Osteoblast (primary cell): Measurements from ENCODE around the gene TCFL5. TPM values are rescaled to one million over a fixed set of nuclear protein-coding genes. Genes with fewer than 3 reads are reported as not detected.
A peak's percentile ranks its signal among the peaks of the same experiment; 100 is the strongest.

Source experiments
- DNase-seq: peaks from one replicate; pipeline ENCODE4 v3.0.0; 2011; ENCODE audit warnings: low spot score, mixed read lengths; ENCODE audit not compliant: insufficient read length; ENCODE audit errors: missing footprints
- H2AFZ ChIP-seq: 2 replicates; pipeline ENCODE4 v1.6.0; 2011; ENCODE audit warnings: mild to moderate bottlenecking, low read length
- H3K27ac ChIP-seq: 2 replicates; pipeline ENCODE4 v1.5.1; 2011; ENCODE audit warnings: mild to moderate bottlenecking, low read depth, low read length, moderate library complexity
- H3K27me3 ChIP-seq: 2 replicates; pipeline ENCODE4 v1.6.0; 2012; ENCODE audit warnings: mild to moderate bottlenecking, control low read depth, inconsistent platforms, low read length, moderate library complexity; ENCODE audit not compliant: insufficient read depth
- H3K36me3 ChIP-seq: 2 replicates; pipeline ENCODE4 v1.5.1; 2011; ENCODE audit warnings: mild to moderate bottlenecking, low read length, control low read depth, moderate library complexity; ENCODE audit not compliant: insufficient read depth
- H3K4me1 ChIP-seq: 2 replicates; pipeline ENCODE4 v1.5.1; 2011; ENCODE audit warnings: mild to moderate bottlenecking, low read length, control low read depth, moderate library complexity; ENCODE audit not compliant: insufficient read depth
- H3K4me2 ChIP-seq: 2 replicates; pipeline ENCODE4 v1.6.0; 2011; ENCODE audit warnings: mild to moderate bottlenecking, low read length; ENCODE audit not compliant: insufficient read depth
- H3K4me3 ChIP-seq: fragments of 200-600 bp; sonication (generic); 3 replicates; pipeline ENCODE4 v1.5.1; 2012; ENCODE audit warnings: mild to moderate bottlenecking, low read length, inconsistent platforms; ENCODE audit not compliant: insufficient read depth
- H3K79me2 ChIP-seq: 2 replicates; pipeline ENCODE4 v1.6.0; 2012; ENCODE audit warnings: mild to moderate bottlenecking, low read length, control low read depth, inconsistent platforms; ENCODE audit not compliant: insufficient read depth
- H3K9me3 ChIP-seq: 2 replicates; pipeline ENCODE4 v1.5.1; 2011; ENCODE audit warnings: low read depth, low read length, control low read depth
- H4K20me1 ChIP-seq: 2 replicates; pipeline ENCODE4 v1.6.0; 2012; ENCODE audit warnings: mild to moderate bottlenecking, low read length, control low read depth; ENCODE audit not compliant: insufficient read depth
- CTCF ChIP-seq: IDR thresholded peaks from 2 replicates; pipeline ENCODE4 v1.5.1; 2011; ENCODE audit warnings: mild to moderate bottlenecking, low read depth, low read length, moderate library complexity; ENCODE audit errors: extremely low read depth
- total RNA-seq: library from RNA; depleted of rRNA; stranded (reverse); fragments of >200 nt; gene quantifications from 2 replicates; pipeline ENCODE4 v1.2.3, GENCODE V29; 2012

TCFL5 gene
- total RNA-seq, 1 donor: 13.0 TPM

GRCh38 chr20:62828051-62828450, 33.6 kb downstream of the TCFL5 start:
- Histone ChIP-seq H3K4me2 (no peak overlapping the region), H4K20me1 (no peaks in the 10 kb centered on the region), H3K4me3 (no peak overlapping the region), H3K9me3 (no peaks in the 10 kb centered on the region), H2AFZ (no peak overlapping the region), H3K27ac (no peak overlapping the region), H3K36me3 (no peaks in the 10 kb centered on the region), H3K4me1 (peaks cover 7% of the 10 kb centered on the region), H3K79me2 (no peaks in the 10 kb centered on the region), H3K27me3 (peaks cover 53% of the 10 kb centered on the region)
- no peak for TF ChIP-seq CTCF
- DNase-seq: peak; percentile 72

- no peak overlapping the region for H2AFZ ChIP-seq
- H3K36me3 ChIP-seq: no peaks in the 10 kb centered on the region
- no peaks in the 10 kb centered on the region for H3K9me3 ChIP-seq
- H3K4me2 ChIP-seq: no peak overlapping the region
- H3K4me3 ChIP-seq: no peak overlapping the region
- no peaks in the 10 kb centered on the region for H4K20me1 ChIP-seq
- peaks cover 47% of the 10 kb centered on the region for H3K27me3 ChIP-seq
- TF ChIP-seq CTCF: no peak
- H3K27ac ChIP-seq: no peak overlapping the region
- peaks cover 7% of the 10 kb centered on the region for H3K4me1 ChIP-seq
- no peaks in the 10 kb centered on the region for H3K79me2 ChIP-seq
- DNase-seq: peak; percentile 82
Observed at GRCh38 chr20:62827311-62828038, 34.1 kb downstream of the TCFL5 start.

- no peak for TF ChIP-seq CTCF
- Histone ChIP-seq H3K4me2 (no peak overlapping the region), H3K9me3 (no peaks in the 10 kb centered on the region), H3K79me2 (no peaks in the 10 kb centered on the region), H4K20me1 (no peaks in the 10 kb centered on the region), H3K36me3 (no peaks in the 10 kb centered on the region), H3K27me3 (peaks cover 42% of the 10 kb centered on the region), H3K4me1 (peaks cover 7% of the 10 kb centered on the region), H3K4me3 (no peak overlapping the region), H2AFZ (no peak overlapping the region), H3K27ac (no peak overlapping the region)
- peak; percentile 83 for DNase-seq
Observed at GRCh38 chr20:62826646-62827310, 34.8 kb downstream of the TCFL5 start.

- H3K27me3 ChIP-seq: peaks cover 36% of the 10 kb centered on the region
- no peaks in the 10 kb centered on the region for H3K79me2 ChIP-seq
- no peak overlapping the region for H3K27ac ChIP-seq
- no peak for TF ChIP-seq CTCF
- no peak overlapping the region for H2AFZ ChIP-seq
- H3K4me2 ChIP-seq: no peak overlapping the region
- H3K4me3 ChIP-seq: no peak overlapping the region
- H3K9me3 ChIP-seq: no peaks in the 10 kb centered on the region
- no peaks in the 10 kb centered on the region for H4K20me1 ChIP-seq
- H3K4me1 ChIP-seq: peaks cover 7% of the 10 kb centered on the region
- H3K36me3 ChIP-seq: no peaks in the 10 kb centered on the region
- peak; percentile 85 for DNase-seq
Observed at GRCh38 chr20:62825986-62826645, 35.5 kb downstream of the TCFL5 start.
